Tibial artery (tissue), 4 donors: ENCODE data around the gene ZMYM3.
"Not testable (repeated sequence)": the region's sequence is repeated elsewhere in the genome, so short reads cannot be mapped to it uniquely, and the experiment has no call there.

Source experiments
- DNase-seq, 2 donors: peaks; one replicate each; pipeline ENCODE4 v3.0.0-alpha.2; 2019
- H3K27ac ChIP-seq, 2 donors: fragments of 200-600 bp; sonication (generic) in 1 of 2; 1 replicate in 1 of 2; 2 replicates in 1 of 2; pipeline ENCODE4 v1.5.1; 2018 to 2019; ENCODE audit warnings: mild to moderate bottlenecking in 1 of 2
- H3K27me3 ChIP-seq, 2 donors: fragments of 200-600 bp; sonication (generic) in 1 of 2; one replicate each; pipeline versions ENCODE4 v1.5.1 to v1.6.0; 2016 to 2019
- H3K36me3 ChIP-seq, 3 donors: fragments of 200-600 bp; sonication (generic) in 2 of 3; one replicate each; pipeline ENCODE4 v1.5.1; 2016 to 2019; ENCODE audit warnings: mild to moderate bottlenecking in 2 of 3
- H3K4me1 ChIP-seq, 4 donors: fragments of 200-600 bp; sonication (generic) in 2 of 4; 1 replicate in 3 of 4; 2 replicates in 1 of 4; pipeline ENCODE4 v1.5.1; 2016 to 2019
- H3K4me3 ChIP-seq, 2 donors: fragments of 200-600 bp; sonication (generic) in 1 of 2; 1 replicate in 1 of 2; 2 replicates in 1 of 2; pipeline ENCODE4 v1.5.1; 2018 to 2019; ENCODE audit warnings: mild to moderate bottlenecking in 2 of 2
- H3K9me3 ChIP-seq, 3 donors: fragments of 200-600 bp; sonication (generic) in 1 of 3; one replicate each; pipeline ENCODE4 v1.5.1; 2016 to 2019
- CTCF ChIP-seq, 2 experiments: fragments of 200-600 bp in 1 of 2; fragments of 450-650 bp in 1 of 2; IDR thresholded peaks; one replicate each; pipeline ENCODE4 v1.5.1; 2017 to 2019; ENCODE audit warnings: antibody characterized with exemption in 2 of 2, mild to moderate bottlenecking in 1 of 2, moderate library complexity in 1 of 2
- intact Hi-C: fragments of 100-400 bp; cut with DNase I; formaldehyde crosslinking; loops from one replicate; pipeline ENCODE4 v1.15.0; 2023; ENCODE audit warnings: low total_unique reads

Gene ZMYM3

DNA sequence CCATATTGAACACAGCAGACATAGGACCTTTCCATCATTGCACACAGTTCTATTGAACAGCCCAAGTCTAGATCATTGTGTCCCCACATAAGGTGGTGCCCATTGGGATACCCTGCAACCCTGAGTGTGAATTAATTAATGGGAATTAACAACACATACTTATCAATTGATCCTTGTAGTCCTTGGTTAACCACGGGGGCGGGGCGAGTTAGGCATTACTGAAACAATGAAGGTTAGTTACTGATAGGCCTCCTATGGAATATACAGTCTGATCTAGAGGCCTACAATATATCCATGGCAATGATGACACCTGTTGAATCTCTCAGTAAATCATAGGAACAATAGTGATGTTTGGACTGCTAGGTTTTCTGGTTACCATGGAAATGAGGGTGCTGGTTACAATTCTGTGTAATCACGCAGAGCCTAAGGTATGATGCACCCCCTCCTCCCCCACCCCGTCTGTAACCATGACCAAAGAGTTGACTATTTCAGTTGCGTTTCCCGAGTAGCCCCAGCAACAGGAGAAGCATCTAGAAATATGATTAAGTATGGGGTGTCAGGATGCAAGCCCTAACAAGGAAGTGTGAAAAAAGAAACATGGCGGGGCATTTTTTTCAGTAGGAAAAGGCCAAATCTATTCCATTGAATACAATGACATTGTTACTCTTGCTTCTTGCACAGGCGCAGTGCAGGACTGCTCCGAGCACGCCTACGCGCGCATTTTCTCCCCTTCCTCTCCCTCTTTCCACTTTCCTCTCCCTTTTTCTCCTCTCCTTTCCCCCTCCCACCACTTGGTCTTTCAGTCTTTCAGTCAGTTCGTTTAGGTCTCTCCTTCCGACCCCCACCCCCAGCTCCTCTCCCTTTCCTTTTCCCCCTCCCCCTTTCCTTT is 28.8 kb upstream of the ZMYM3 start:
- Histone ChIP-seq H3K27ac (peak overlapping the region; percentile 87 to 94), H3K4me1 (peaks cover 0 to 30% (median 0%) of the 10 kb centered on the region in 4 donors), H3K27me3 (no peaks in the 10 kb centered on the region), H3K36me3 (peaks cover 0 to 6% (median 0%) of the 10 kb centered on the region in 3 donors), H3K9me3 (peaks cover 0 to 8% (median 0%) of the 10 kb centered on the region in 3 donors), H3K4me3 (peak overlapping the region; percentile 74 to 75)
- no peak for TF ChIP-seq CTCF (IDR thresholded peaks at IDR 0.05)
- intact Hi-C loops: no loop called here
- no peak for DNase-seq

DNA sequence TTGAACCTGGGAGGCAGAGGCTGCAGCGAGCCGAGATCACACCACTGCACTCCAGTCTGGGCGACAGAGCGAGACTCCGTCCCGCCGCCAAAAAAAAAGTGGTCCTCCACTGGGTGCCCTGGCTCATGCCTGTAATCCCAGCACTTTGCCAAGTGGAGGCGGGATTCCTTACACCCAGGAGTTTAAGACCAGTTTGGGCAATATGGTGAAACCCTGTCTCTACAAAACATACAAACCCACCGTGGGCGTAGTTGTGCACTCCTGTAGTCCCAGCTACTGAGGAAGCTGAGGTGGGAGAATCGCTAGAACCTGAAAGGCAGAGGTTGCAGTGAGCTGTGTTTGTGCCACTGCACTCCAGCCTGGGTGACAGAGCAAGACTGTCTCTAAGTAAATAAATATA is 27.4 kb upstream of the ZMYM3 start:
- DNase-seq, H3K36me3 ChIP-seq, H3K27me3 ChIP-seq, intact Hi-C loops, H3K9me3 ChIP-seq, H3K4me3 ChIP-seq, H3K27ac ChIP-seq: not testable (repeated sequence)
- peaks cover 0 to 20% (median 0%) of the 10 kb centered on the region in 4 donors for H3K4me1 ChIP-seq

DNA sequence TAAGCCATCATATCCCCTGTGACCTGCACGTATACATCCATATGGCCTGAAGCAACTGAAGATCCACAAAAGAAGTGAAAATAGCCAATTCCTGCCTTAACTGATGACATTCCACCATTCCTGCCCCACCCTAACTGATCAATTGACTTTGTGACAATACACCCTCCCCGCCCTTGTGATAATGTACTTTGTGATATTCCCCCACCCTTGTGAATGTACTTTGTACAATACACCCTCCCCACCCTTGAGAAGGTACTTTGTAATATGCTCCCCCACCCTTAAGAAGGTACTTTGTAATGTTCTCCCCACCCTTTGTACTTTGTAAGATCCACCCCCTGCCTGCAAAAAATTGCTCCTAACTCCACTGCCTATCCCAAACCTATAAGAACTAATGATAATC is 18.4 kb upstream of the ZMYM3 start:
- H3K9me3 ChIP-seq, H3K4me3 ChIP-seq, H3K27me3 ChIP-seq, H3K4me1 ChIP-seq, H3K36me3 ChIP-seq, intact Hi-C loops, DNase-seq, H3K27ac ChIP-seq: not testable (repeated sequence)

DNA sequence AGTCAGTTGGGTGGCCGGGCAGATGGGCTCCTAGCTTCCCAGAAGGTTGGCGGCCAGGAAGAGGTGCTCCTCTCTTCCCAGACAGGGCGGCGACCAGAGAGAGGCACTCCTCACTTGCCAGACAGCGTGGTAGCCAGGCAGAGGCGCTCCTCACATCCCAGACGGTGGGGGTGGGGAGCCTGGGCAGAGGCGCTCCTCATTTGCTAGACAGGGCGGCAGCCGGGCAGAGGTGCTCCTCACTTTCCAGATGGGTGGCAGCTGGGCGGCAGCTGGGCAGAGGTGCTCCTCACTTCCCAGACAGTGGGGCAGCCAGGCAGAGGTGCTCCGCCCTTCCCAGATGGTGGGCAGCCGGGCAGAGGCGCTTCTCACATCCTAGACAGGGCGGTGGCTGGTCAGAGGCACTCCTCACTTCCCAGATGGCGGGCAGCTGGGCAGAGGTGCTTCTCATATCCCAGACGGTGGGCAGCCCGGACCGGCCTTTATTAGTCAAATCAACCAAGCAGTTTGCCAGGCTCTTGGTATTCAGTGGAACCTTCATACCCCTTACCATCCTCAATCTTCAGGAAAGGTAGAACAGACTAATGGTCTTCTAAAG is 16.0 kb upstream of the ZMYM3 start:
- no peak for TF ChIP-seq CTCF (IDR thresholded peaks at IDR 0.05)
- no peaks in the 10 kb centered on the region for H3K27me3 ChIP-seq
- H3K9me3 ChIP-seq: peaks cover 0 to 10% (median 0%) of the 10 kb centered on the region in 3 donors
- no peak overlapping the region for H3K4me3 ChIP-seq
- H3K36me3 ChIP-seq: no peaks in the 10 kb centered on the region
- intact Hi-C loops: no loop called here
- no peak overlapping the region for H3K27ac ChIP-seq
- no peaks in the 10 kb centered on the region for H3K4me1 ChIP-seq
- DNase-seq: no peak

- H3K36me3 ChIP-seq, H3K27me3 ChIP-seq, DNase-seq, H3K4me3 ChIP-seq, H3K9me3 ChIP-seq, H3K27ac ChIP-seq, H3K4me1 ChIP-seq, intact Hi-C loops: not testable (repeated sequence)
Measured at GRCh38 chrX:71268624-71269023, 14.7 kb upstream of the ZMYM3 start.

DNA sequence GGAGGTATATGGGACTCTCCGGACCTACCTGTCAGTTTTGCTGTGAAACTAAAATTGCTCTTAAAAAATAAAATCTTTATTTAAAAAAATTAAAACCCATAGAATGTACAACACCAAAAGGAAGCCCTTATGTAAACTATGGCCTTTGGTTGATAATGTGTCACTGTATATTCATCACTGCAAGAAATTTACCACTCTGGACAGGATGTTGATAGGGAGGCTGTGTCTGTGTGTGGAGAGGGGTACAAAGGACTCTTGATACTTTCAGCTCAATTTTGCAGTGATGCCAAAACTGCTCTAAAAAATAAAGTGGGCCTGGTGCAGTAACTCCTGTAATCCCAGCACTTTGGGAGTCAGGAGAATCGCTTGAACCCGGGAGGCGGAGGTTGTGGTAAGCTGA is 2.9 kb upstream of the ZMYM3 start:
- DNase-seq: no peak
- Histone ChIP-seq H3K27me3 (no peaks in the 10 kb centered on the region), H3K36me3 (no peaks in the 10 kb centered on the region), H3K4me3 (no peak overlapping the region), H3K27ac (no peak overlapping the region), H3K4me1 (peaks cover 0 to 17% (median 9%) of the 10 kb centered on the region in 4 donors), H3K9me3 (no peaks in the 10 kb centered on the region)
- intact Hi-C loops: loop anchor here (10.0 kb wide), 1 partner anchor 108 kb away; the partner anchor contains the start of gene TAF1
- TF ChIP-seq CTCF (IDR thresholded peaks at IDR 0.05): no peak

DNA sequence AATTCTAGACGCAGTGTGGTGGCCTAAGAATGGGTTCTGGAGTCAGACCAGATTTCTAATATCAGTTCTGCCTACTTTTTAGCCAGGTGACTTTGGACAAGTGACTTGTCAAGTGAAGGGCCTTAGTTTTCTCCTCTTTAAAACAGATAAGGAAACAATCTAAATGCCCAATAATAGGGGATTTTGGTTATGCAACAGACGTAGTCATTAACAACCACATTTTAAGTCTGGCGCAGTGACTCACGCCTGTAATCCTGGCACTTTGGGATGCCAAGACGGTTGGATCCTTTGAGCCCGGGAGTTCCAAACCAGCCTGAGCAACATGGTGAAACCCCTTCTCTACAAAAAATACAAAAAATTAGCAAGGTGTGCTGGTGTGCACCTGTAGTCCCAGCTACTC is 2.1 kb upstream of the ZMYM3 start:
- peaks cover 0 to 17% (median 9%) of the 10 kb centered on the region in 4 donors for H3K4me1 ChIP-seq
- intact Hi-C loops: loop anchor here (10.0 kb wide), 1 partner anchor 109 kb away; the partner anchor contains the start of gene TAF1
- H3K27me3 ChIP-seq: no peaks in the 10 kb centered on the region
- no peak overlapping the region for H3K4me3 ChIP-seq
- no peaks in the 10 kb centered on the region for H3K9me3 ChIP-seq
- no peak for TF ChIP-seq CTCF (IDR thresholded peaks at IDR 0.05)
- peak overlapping the region; percentile 91 to 92 for H3K27ac ChIP-seq
- H3K36me3 ChIP-seq: no peaks in the 10 kb centered on the region
- no peak for DNase-seq
